Activated CD4-positive, alpha-beta T cell treated with anti-CD3 and anti-CD28 coated beads, Interleukin-2, amount 50 U/mL, for 48 hours (primary cell): Measurements from ENCODE around the gene PCDHGB1.
"Not testable (repeated sequence)": the region's sequence is repeated elsewhere in the genome, so short reads cannot be mapped to it uniquely, and the experiment has no call there.

ENCODE experiments used
- DNase-seq, 2 experiments: peaks; one replicate each; pipeline ENCODE4 v3.0.0-alpha.2; 2020

The PCDHGB1 gene

GRCh38 chr5:141349917-141350619 lies at the start of gene PCDHGB1:
Gene PCDHGB1, plus strand, starts transcription at chr5:141350099. Its CDS starts 162 bp downstream, at chr5:141350261.
- peak; percentile 24 to 41 for DNase-seq

DNA sequence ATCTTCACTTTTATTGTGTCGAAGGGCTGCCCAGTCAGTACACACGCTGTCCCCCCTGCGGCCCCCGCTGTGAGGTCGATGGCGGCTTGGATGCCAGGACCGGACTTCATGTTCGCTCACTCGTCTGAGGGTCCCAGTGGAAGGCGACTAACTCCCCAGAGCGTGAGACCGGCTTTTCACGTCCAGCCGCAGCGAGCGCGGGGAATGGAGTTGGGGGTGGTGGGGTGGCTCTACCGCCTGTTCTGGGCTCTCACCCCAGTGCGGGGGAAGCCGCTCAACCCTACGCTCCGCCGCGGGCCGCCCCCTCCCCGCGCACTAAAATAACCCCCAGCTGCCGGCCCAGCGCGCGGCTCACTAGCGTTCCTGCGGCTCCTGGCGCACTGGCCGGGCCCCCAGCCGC lies 46.1 kb upstream of the PCDHGB1 start, which contains the start of gene SLC25A2:
TSS of gene SLC25A2 (minus strand) at position 294 of the 400 bp plus-strand sequence. CDS start at position 110, 184 bp downstream.
- no peak for DNase-seq

- DNase-seq: no peak
Measured at GRCh38 chr5:141306630-141307029, 43.3 kb upstream of the PCDHGB1 start.

GRCh38 chr5:141313711-141314110 lies 36.2 kb upstream of the PCDHGB1 start:
- no peak for DNase-seq

DNA sequence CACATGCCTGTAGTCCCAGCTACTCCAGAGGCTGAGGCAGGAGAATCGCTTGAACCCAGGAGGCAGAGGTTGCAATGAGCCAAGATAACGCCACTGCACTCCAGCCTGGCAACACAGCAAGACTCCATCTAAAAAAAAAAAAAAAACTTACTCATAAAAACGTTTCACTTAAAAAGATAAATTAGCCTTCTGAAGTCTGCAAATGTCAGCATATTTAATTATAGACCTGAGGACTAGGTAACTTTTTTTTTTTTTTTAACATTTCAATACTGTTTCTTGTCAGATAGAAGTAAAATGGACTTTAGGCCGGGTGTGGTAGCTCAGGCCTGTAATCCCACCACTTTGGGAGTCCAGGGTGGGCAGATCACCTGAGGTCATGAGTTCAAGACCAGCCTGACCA lies 32.9 kb upstream of the PCDHGB1 start:
- not testable (repeated sequence) for DNase-seq

DNA sequence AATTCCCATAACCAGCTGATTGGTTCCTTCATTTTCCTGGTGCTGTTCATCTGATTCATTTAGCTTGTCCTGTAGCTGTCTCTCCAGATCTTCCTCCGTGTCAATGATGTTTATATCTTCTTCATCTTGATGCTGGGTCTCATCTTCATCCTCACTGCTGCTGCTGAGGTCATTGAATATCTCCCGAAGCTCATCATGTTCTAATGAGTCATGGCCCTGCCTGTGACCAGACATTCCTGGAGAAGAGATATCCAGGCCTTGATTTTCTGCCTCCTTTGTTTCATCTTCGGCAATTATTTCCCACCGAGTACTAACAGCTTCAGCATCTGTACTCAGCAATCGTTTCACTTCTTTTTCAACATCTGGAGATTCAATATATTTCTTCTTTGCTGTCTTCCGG lies 30.7 kb upstream of the PCDHGB1 start:
- no peak for DNase-seq

DNA sequence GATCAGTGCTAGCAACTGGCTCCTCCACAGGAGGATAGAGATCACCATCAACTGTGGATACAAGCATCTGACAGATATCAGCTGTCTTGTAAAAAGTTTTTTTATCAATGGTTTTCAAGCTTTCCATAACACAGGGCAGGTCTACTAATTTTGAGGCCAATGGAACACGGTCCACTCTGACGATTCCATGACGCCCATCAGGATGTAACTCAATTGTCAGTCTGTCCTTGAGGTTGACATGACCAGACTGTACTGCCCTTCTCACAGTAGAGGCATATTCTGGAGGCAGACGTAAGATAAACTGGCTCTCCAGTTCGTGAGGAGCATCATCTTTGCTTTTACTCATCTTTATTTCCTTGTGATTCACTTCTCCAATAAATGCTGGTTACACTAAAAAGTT lies 30.2 kb upstream of the PCDHGB1 start:
- no peak for DNase-seq

- DNase-seq: peak; percentile 91 to 92
Measured at GRCh38 chr5:141320225-141321169, 29.4 kb upstream of the PCDHGB1 start, which contains the start of gene TAF7. Gene TAF7, minus strand, starts transcription at chr5:141320784. Its CDS starts 740 bp downstream, at chr5:141320044.

DNA sequence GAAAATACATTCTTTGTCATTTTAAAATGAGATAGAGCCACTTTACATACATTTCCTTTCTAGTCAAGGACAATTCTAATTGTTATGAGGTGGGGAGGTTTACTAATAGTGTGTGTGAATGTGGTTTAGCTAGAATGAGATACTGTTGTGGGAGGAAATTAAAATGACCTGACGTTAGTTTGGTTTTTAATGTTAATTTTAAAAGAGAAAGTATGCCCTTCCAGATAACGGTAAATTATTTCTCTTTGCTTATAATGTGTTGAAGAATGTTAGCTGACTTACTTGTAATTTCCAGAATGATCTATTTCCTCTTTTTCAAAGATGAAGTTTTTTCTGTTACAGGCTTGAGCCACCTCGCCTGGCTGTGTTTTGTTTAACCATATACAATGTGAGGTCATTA lies 27.6 kb upstream of the PCDHGB1 start:
- DNase-seq: no peak

DNA sequence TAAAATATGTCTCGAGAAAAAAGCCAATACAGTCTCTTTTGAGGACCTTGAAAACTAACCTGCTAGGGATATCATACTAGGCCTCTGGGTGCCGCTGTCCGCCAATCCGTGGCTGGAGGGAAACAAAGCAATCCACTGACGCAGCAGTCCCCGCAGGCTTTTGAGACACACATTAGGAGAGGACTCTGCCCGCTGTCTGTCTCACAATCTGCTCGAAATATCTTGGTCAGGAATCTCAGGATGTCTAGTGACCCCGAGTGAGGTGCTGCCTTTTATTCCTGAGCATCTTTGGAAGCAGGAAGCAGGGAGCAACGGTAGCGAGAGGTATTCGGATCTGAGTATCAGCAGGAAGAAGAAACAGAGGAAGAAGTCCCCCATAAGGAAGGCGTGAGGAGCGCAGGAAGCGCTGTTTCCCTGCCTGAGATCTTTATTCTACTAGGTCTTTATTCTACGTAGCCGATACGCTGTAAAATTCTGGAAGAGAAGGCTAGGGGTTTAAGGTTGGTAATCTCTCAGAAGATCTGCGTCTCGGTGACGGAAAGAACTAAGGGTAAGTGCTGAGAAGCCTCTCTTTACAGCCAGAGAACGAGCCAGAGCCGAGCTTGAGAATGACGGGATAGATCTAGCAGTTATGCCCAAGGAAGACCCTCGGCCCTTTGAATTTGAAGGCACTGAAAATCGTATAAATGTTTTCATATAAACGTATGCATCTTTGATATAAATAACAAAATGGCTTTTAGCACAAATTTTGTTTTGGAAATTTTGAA lies 23.6 kb upstream of the PCDHGB1 start:
- DNase-seq: peak; percentile 67 to 69

- DNase-seq: no peak
Measured at GRCh38 chr5:141328231-141328630, 21.7 kb upstream of the PCDHGB1 start.

- no peak for DNase-seq
Measured at GRCh38 chr5:141330299-141331080, 19.4 kb upstream of the PCDHGB1 start, which contains the start of gene PCDHGA1. Gene PCDHGA1, plus strand, starts transcription at chr5:141330514.

DNA sequence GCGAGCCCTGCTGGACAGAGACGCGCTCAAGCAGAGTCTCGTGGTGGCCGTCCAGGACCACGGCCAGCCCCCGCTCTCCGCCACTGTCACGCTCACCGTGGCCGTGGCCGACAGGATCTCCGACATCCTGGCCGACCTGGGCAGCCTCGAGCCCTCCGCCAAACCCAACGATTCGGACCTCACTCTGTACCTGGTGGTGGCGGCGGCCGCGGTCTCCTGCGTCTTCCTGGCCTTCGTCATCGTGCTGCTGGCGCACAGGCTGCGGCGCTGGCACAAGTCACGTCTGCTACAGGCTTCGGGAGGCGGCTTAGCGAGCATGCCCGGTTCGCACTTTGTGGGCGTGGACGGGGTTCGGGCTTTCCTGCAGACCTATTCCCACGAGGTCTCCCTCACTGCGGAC lies 17.3 kb upstream of the PCDHGB1 start:
- not testable (repeated sequence) for DNase-seq

DNA sequence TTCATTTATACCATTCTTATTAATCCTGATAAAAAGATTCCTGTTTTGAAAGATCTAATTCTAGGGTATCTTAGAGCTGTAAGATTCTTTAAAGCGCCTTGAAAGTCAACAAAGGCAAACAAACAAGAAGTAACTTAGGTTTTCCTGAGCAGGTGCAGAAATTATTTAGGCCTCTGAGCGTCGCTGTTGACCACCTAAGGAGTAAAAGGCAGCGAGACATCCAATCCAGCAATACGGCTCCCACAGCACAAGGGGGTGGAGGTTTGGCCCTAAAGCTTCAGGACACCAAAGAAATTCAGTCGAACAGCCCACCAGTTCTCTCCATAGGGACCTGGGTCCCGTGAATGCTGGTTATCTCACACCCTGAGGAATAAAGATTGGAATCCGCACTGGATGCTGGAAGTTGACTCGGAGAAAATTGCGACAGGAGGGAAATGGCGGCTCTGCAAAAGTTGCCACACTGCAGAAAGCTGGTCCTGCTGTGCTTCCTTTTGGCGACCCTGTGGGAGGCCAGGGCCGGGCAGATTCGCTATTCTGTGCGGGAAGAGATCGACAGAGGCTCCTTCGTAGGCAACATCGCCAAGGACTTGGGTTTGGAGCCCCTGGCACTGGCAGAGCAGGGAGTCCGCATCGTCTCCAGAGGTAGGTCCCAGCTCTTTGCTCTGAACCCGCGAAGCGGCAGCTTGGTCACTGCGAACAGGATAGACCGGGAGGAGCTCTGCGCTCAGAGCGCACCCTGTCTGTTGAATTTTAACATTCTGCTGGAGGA lies 11.2 kb upstream of the PCDHGB1 start, which contains the start of gene PCDHGA2:
TSS of gene PCDHGA2 (plus strand) at position 223 of the 769 bp plus-strand sequence.
- DNase-seq: no peak

DNA sequence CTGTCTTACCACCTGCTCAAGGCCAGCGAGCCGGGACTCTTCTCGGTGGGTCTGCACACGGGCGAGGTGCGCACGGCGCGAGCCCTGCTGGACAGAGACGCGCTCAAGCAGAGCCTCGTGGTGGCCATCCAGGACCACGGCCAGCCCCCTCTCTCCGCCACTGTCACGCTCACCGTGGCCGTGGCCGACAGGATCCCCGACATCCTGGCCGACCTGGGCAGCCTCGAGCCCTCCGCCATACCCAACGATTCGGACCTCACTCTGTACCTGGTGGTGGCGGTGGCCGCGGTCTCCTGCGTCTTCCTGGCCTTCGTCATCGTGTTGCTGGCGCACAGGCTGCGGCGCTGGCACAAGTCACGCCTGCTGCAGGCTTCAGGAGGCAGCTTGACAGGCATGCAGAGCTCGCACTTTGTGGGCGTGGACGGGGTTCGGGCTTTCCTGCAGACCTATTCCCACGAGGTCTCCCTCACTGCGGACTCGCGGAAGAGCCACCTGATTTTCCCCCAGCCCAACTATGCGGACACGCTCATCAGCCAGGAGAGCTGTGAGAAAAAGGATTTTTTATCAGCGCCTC lies 9.0 kb upstream of the PCDHGB1 start:
- not testable (repeated sequence) for DNase-seq

GRCh38 chr5:141342773-141343172 lies 7.1 kb upstream of the PCDHGB1 start:
- DNase-seq: no peak

- DNase-seq: no peak
Measured at GRCh38 chr5:141343242-141343952, 6.5 kb upstream of the PCDHGB1 start, which contains the start of gene PCDHGA3. Gene PCDHGA3, plus strand, starts transcription at chr5:141343829. Its CDS starts 205 bp downstream, at chr5:141344034.

GRCh38 chr5:141343953-141344463 lies 5.9 kb upstream of the PCDHGB1 start:
- DNase-seq: no peak

- DNase-seq: no peak
Measured at GRCh38 chr5:141345327-141345726, 4.6 kb upstream of the PCDHGB1 start.

DNA sequence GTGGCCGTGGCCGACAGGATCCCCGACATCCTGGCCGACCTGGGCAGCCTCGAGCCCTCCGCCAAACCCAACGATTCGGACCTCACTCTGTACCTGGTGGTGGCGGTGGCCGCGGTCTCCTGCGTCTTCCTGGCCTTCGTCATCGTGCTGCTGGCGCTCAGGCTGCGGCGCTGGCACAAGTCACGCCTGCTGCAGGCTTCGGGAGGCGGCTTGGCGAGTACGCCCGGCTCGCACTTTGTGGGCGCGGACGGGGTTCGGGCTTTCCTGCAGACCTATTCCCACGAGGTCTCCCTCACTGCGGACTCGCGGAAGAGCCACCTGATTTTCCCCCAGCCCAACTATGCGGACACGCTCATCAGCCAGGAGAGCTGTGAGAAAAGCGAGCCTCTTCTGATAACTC lies 3.9 kb upstream of the PCDHGB1 start:
- DNase-seq: not testable (repeated sequence)
